ENCODE data around the gene EIF3J. TPM values are rescaled to one million over a fixed set of nuclear protein-coding genes. Genes with fewer than 3 reads are reported as not detected.
"Not testable (repeated sequence)": the region's sequence is repeated elsewhere in the genome, so short reads cannot be mapped to it uniquely, and the experiment has no call there.

EIF3J gene
- polyA plus RNA-seq, 1 of the 3 experiments (the other 2 are of a cell fraction), result 23.8 TPM

DNA sequence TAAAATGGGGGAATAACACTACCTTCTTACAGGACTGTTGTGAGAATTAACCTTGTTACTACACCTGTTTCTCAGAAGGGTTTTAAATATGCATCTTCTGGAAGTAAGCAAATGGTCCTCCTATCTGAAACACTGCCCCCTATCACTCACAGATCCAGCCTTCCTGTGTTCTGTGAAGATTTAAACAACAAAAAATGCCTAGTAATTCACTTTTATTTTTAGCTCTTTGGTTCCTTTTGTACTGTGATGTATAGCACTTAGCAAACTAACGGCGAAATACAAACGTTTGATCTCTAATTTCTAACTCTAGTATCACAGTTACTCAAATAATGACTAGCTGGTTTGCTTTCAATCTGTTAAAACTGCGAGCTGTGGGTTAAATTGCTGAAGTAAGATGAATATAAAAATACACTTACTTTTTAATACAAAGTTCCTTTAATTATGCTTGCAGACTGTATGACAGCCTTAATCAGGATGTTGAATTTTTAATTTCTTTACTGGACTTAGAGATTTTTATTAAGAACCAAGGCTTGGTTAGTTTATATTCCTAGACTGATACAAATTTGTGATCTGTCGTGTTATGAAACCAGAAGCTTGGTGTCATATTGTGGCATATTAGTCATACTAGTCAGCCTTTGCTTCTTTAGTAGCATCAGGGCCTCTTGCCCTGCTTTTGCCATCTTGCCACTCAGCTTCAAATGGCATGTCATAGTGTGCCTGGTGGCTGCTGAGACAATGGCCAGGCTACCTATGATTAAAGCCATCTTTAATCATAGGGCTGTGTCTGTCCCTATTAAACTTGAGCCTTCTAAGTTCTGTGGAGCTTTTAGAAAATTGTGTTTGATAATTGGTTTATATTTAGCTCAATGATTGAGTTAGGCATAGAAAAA, 9.2 kb downstream of the EIF3J start (continued):
- TF ChIP-seq, protein P1, sequence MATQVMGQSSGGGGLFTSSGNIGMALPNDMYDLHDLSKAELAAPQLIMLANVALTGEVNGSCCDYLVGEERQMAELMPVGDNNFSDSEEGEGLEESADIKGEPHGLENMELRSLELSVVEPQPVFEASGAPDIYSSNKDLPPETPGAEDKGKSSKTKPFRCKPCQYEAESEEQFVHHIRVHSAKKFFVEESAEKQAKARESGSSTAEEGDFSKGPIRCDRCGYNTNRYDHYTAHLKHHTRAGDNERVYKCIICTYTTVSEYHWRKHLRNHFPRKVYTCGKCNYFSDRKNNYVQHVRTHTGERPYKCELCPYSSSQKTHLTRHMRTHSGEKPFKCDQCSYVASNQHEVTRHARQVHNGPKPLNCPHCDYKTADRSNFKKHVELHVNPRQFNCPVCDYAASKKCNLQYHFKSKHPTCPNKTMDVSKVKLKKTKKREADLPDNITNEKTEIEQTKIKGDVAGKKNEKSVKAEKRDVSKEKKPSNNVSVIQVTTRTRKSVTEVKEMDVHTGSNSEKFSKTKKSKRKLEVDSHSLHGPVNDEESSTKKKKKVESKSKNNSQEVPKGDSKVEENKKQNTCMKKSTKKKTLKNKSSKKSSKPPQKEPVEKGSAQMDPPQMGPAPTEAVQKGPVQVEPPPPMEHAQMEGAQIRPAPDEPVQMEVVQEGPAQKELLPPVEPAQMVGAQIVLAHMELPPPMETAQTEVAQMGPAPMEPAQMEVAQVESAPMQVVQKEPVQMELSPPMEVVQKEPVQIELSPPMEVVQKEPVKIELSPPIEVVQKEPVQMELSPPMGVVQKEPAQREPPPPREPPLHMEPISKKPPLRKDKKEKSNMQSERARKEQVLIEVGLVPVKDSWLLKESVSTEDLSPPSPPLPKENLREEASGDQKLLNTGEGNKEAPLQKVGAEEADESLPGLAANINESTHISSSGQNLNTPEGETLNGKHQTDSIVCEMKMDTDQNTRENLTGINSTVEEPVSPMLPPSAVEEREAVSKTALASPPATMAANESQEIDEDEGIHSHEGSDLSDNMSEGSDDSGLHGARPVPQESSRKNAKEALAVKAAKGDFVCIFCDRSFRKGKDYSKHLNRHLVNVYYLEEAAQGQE (IDR thresholded peaks at IDR 0.05; ENCODE audit: low read depth, low read length), result no peak
- TF ChIP-seq EZH2phosphoT487 (IDR thresholded peaks at IDR 0.05; ENCODE audit: borderline replicate concordance, low read depth) (no peak), NRF1 (IDR thresholded peaks at IDR 0.05; ENCODE audit: low read depth, low read length) (no peak), EP300 (IDR thresholded peaks at IDR 0.05; ENCODE audit: borderline replicate concordance in 1 of 2, low read depth in 1 of 2, low read length in 1 of 2) (peak in 1 of 2 experiments; percentile 88; a peak in 2 of 4 replicates), YY1 (IDR thresholded peaks at IDR 0.05; ENCODE audit: low read depth) (no peak), FOXM1 (IDR thresholded peaks at IDR 0.05; ENCODE audit: low read depth) (no peak), CHD2 (IDR thresholded peaks at IDR 0.05; ENCODE audit: low read length, partially characterized antibody) (peak; percentile 31), RXRA (IDR thresholded peaks at IDR 0.05; ENCODE audit: borderline replicate concordance, low read depth) (no peak)
- TF ChIP-seq, protein P2, sequence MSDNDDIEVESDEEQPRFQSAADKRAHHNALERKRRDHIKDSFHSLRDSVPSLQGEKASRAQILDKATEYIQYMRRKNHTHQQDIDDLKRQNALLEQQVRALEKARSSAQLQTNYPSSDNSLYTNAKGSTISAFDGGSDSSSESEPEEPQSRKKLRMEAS (IDR thresholded peaks at IDR 0.05; ENCODE audit: low read depth), result no peak

DNA sequence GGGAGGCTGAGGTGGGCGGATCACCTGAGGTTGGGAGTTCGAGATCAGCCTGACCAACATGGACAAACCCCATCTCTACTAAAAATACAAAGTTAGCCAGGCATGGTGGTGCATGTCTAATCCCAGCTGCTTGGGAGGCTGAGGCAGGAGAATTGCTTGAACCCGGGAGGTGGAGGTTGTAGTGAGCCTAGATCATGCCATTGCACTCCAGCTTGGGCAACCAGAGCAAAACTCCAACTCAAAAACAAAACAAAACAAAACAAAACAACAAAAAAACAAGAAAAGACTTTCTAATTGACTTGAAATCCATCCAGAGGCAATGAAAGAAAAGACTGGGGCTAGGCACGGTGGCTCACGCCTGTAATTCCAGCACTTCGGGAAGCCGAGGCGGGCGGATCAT, 12.2 kb downstream of the EIF3J start:
- H3K4me3 ChIP-seq (ENCODE audit: low read depth in 2 of 2, low read length in 1 of 2); H3K9me2 ChIP-seq; H3K27ac ChIP-seq (ENCODE audit: low read depth in 2 of 2, low read length in 1 of 2); POLR2A ChIA-PET; H2AFZ ChIP-seq (ENCODE audit: low read depth); H3K9me3 ChIP-seq; H3K4me2 ChIP-seq; H3K9ac ChIP-seq; DNase-seq; H3K27me3 ChIP-seq (ENCODE audit: insufficient read depth): not testable (repeated sequence)
- Histone ChIP-seq H3K79me2 (ENCODE audit: insufficient read depth) (peaks cover 96% of the 10 kb centered on the region), H3K4me1 (ENCODE audit: control insufficient read depth in 1 of 2, insufficient read depth in 2 of 2, low read depth in 1 of 2, low read length in 1 of 2) (peaks cover 10 to 13% of the 10 kb centered on the region in 2 experiments; a peak in 3 of 4 replicates), H3F3A (replicated peaks; ENCODE audit: insufficient read depth) (peaks cover 37% of the 10 kb centered on the region), H3K36me3 (replicated peaks in 1 of 2; ENCODE audit: control insufficient read depth in 1 of 2, insufficient read depth in 2 of 2, low read length in 1 of 2) (peaks cover 18 to 34% of the 10 kb centered on the region in 2 experiments), H4K20me1 (ENCODE audit: insufficient read depth) (peaks cover 61% of the 10 kb centered on the region)
- 94% methylated on average over 9 of the region's 9 CpGs for WGBS (ENCODE audit: low lambda C conversion rate)
- CTCF ChIA-PET, result interaction anchor here (0.7 to 1.5 kb wide), 5 partner anchors 9 to 64 kb away, joined by 3 to 8 read pairs (median 6); no protein-coding TSS in a partner anchor

Data from SK-N-SH (cell line).